GM12878 (cell line): ENCODE data around the gene NCKAP5. TPM values are rescaled to one million over a fixed set of nuclear protein-coding genes. Genes with fewer than 3 reads are reported as not detected.

Experiments
- ATAC-seq: fragments of 200-7000 bp; cut with Tn5 transposase; 3 replicates; pipeline ENCODE4 v1.9.1; 2020; ENCODE audit warnings: mild to moderate bottlenecking, moderate library complexity
- BruUV-seq: library from RNA; stranded (reverse); fragments of 400-500 nt; replicated peaks from 2 replicates; lab custom pipeline; 2021; lab: Mats Ljungman, UMichigan
- CTCF ChIA-PET: fragments of 300-600 bp; sonication (Branson Sonifier 250); formaldehyde crosslinking; extraction: SDS; loops from one replicate; lab custom pipeline; 2021; ENCODE audit warnings: inconsistent platforms; lab: Yijun Ruan, JAX
- POLR2A ChIA-PET: fragments of 350-600 bp; formaldehyde crosslinking; extraction: SDS; loops from one replicate; lab custom pipeline; 2021; ENCODE audit warnings: inconsistent platforms; lab: Charles Lee
- RAD21 ChIA-PET: fragments of 300-600 bp; sonication (Branson Sonifier 250); formaldehyde crosslinking; loops from one replicate; lab custom pipeline; 2023; ENCODE audit warnings: antibody characterized with exemption; ENCODE audit not compliant: unreplicated experiment; lab: Charles Lee
- SMC1A ChIA-PET: fragments of 300-600 bp; sonication (Branson Sonifier 250); formaldehyde crosslinking; loops from one replicate; lab custom pipeline; 2023; ENCODE audit not compliant: unreplicated experiment, uncharacterized antibody; lab: Charles Lee
- DNase-seq: peaks from one replicate; pipeline ENCODE4 v3.0.0-alpha.2; 2011; ENCODE audit warnings: low read depth, low spot score
- FAIRE-seq: peaks from 3 replicates; lab custom pipeline; 2011; peaks lifted over from hg19 to GRCh38; lab: Jason Lieb, UNC
- H2AFZ ChIP-seq: 2 replicates; pipeline ENCODE4 v1.6.0; 2011; ENCODE audit warnings: low read depth, low read length, control low read depth; ENCODE audit not compliant: control insufficient read depth
- H3K27ac ChIP-seq: 2 replicates; pipeline ENCODE4 v1.5.1; 2011; ENCODE audit warnings: control low read depth; ENCODE audit not compliant: control insufficient read depth, insufficient read depth
- H3K27me3 ChIP-seq, 2 experiments: replicated peaks in 1 of 2; 2 replicates each; pipeline versions ENCODE4 v1.6.0 to v1.6.1; 2011; ENCODE audit warnings: low read length in 1 of 2; ENCODE audit not compliant: control insufficient read depth in 2 of 2, insufficient read depth in 2 of 2
- H3K36me3 ChIP-seq, 2 experiments: 2 replicates each; pipeline ENCODE4 v1.5.1; 2011; ENCODE audit warnings: low read length in 1 of 2; ENCODE audit not compliant: control insufficient read depth in 2 of 2, insufficient read depth in 2 of 2
- H3K4me1 ChIP-seq: 2 replicates; pipeline ENCODE4 v1.6.1; 2011; ENCODE audit warnings: mild to moderate bottlenecking, low read length, moderate library complexity, mixed read lengths; ENCODE audit not compliant: control insufficient read depth, insufficient read depth
- H3K4me2 ChIP-seq: 2 replicates; pipeline ENCODE4 v1.6.0; 2011; ENCODE audit warnings: control low read depth; ENCODE audit not compliant: control insufficient read depth, insufficient read depth
- H3K4me3 ChIP-seq: fragments of 200-600 bp; sonication (generic); 2 replicates; pipeline ENCODE4 v1.5.1; 2016
- H3K79me2 ChIP-seq: 2 replicates; pipeline ENCODE4 v1.6.0; 2011; ENCODE audit warnings: low read length; ENCODE audit not compliant: control insufficient read depth, insufficient read depth
- H3K9ac ChIP-seq: 2 replicates; pipeline ENCODE4 v1.8.0; 2011; ENCODE audit warnings: low read length, control low read depth, mixed read lengths; ENCODE audit not compliant: control insufficient read depth, insufficient read depth
- H3K9me3 ChIP-seq: replicated peaks from 3 replicates; pipeline ENCODE4 v1.5.1; 2011; ENCODE audit warnings: mild to moderate bottlenecking, low read length; ENCODE audit not compliant: control insufficient read depth, insufficient read depth
- H4K20me1 ChIP-seq: 2 replicates; pipeline ENCODE4 v1.6.0; 2011; ENCODE audit not compliant: control insufficient read depth, insufficient read depth
- RAD21 ChIP-seq: IDR thresholded peaks from 2 replicates; pipeline ENCODE4 v1.6.1; 2011; ENCODE audit warnings: mild to moderate bottlenecking, low read depth, low read length, moderate library complexity; ENCODE audit not compliant: insufficient read depth
- WGBS: methylation state at CpG from one replicate; pipeline ENCODE4 v1.1.6; 2016; ENCODE audit warnings: low lambda C conversion rate; ENCODE audit not compliant: insufficient replicate concordance, insufficient coverage; ENCODE audit errors: missing lambda C conversion rate; 5-methylcytosine and 5-hydroxymethylcytosine counted together
- in situ Hi-C: fragments of 300-500 bp; cut with MboI; formaldehyde crosslinking; loops from 9 replicates; pipeline ENCODE4 v1.14.3; 2018; ENCODE audit warnings: mixed read lengths
- intact Hi-C: fragments of 100-400 bp; cut with micrococcal nuclease; formaldehyde crosslinking; loops from one replicate; pipeline ENCODE4 v1.14.2; 2022; ENCODE audit not compliant: unreplicated experiment
- polyA plus RNA-seq, 11 experiments: library from polyadenylated mRNA; depleted of rRNA in 4 of 11; unstranded in 6 of 11; stranded (reverse) in 5 of 11; fragments of >200 nt; fragmentation: Nextera tagmentation in 4 of 11; fragmentation: Illumina TruSeq in 1 of 11; extraction: Ambion mirVana in 4 of 11; extraction: Trizol in 1 of 11; gene quantifications; 1 replicate in 1 of 11; 2 replicates in 10 of 11; pipeline versions ENCODE4 v1.2.1 to v1.2.3, GENCODE V29; 2011 to 2016; ENCODE audit warnings: inconsistent platforms in 2 of 11, missing spikeins in 2 of 11, low read depth in 1 of 11
- total RNA-seq, 4 experiments: library from RNA; depleted of rRNA in 3 of 4; stranded (reverse); fragments of >200 nt in 3 of 4; fragmentation: Illumina TruSeq in 1 of 4; extraction: Trizol in 1 of 4; gene quantifications; 2 replicates each; pipeline versions ENCODE4 v1.2.1 to v1.2.3, GENCODE V29; 2013 to 2021
- TF ChIP-seq, protein P1 (sequence below): fragments of 450-650 bp; IDR thresholded peaks from 2 replicates; pipeline ENCODE4 v1.6.1; 2017; ENCODE audit warnings: mild to moderate bottlenecking, moderate library complexity

Gene NCKAP5
- total and polyA plus RNA-seq, 10 of the 15 experiments (the other 5 are each of a cell fraction or from before 2014, with no cell fraction given): 0.06 to 0.44 (median 0.16) TPM

DNA sequence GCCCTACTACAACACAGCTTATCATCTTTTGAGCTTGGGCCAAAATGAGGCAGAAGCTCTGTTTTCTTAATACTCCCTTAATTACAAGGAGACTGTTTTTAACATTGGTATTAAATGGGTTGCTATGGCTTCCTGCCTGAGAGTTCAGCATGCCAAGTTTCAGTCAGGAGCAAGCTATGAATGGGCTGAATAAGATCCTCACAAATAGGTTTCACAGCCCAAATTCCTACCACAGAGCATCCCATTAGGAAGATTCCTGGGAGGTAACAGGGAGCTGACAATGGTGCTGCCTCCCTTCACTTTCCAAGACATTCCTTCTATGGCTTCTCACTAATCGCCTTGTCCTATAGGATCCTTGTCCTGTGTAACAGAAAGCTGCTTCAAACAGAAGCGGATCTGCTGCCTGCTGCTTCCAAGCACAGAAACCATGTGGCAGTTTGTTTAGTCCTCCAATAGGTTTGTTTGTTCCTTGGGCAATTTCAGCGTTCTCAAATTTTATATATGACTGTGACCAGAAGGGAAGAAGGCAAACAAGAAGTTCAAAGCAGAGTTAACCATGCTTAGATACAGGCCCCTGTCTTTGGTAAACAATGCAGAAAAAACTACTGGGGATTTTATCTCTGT is 70.9 kb downstream of the NCKAP5 start:
- Histone ChIP-seq H3K4me2 (no peak overlapping the region), H3K27me3 (no peaks in the 10 kb centered on the region), H3K79me2 (no peaks in the 10 kb centered on the region), H3K27ac (no peak overlapping the region), H3K9ac (no peak overlapping the region), H3K4me1 (no peaks in the 10 kb centered on the region), H2AFZ (no peak overlapping the region), H4K20me1 (no peaks in the 10 kb centered on the region), H3K9me3 (no peaks in the 10 kb centered on the region), H3K36me3 (no peaks in the 10 kb centered on the region), H3K4me3 (no peak overlapping the region)
- no peak for ATAC-seq
- POLR2A ChIA-PET: interaction anchor here (1.0 to 1.1 kb wide), 2 partner anchors 74 to 140 kb away, joined by 3 read pairs; no protein-coding TSS in a partner anchor
- SMC1A ChIA-PET: interaction anchor here (1.3 to 5.7 kb wide), 10 partner anchors 10 to 137 kb away, joined by 3 to 45 read pairs (median 8); no protein-coding TSS in a partner anchor
- CTCF ChIA-PET: interaction anchor here (0.9 to 6.0 kb wide), 8 partner anchors 10 to 75 kb away, joined by 3 to 31 read pairs (median 13); no protein-coding TSS in a partner anchor
- TF ChIP-seq, protein P1, sequence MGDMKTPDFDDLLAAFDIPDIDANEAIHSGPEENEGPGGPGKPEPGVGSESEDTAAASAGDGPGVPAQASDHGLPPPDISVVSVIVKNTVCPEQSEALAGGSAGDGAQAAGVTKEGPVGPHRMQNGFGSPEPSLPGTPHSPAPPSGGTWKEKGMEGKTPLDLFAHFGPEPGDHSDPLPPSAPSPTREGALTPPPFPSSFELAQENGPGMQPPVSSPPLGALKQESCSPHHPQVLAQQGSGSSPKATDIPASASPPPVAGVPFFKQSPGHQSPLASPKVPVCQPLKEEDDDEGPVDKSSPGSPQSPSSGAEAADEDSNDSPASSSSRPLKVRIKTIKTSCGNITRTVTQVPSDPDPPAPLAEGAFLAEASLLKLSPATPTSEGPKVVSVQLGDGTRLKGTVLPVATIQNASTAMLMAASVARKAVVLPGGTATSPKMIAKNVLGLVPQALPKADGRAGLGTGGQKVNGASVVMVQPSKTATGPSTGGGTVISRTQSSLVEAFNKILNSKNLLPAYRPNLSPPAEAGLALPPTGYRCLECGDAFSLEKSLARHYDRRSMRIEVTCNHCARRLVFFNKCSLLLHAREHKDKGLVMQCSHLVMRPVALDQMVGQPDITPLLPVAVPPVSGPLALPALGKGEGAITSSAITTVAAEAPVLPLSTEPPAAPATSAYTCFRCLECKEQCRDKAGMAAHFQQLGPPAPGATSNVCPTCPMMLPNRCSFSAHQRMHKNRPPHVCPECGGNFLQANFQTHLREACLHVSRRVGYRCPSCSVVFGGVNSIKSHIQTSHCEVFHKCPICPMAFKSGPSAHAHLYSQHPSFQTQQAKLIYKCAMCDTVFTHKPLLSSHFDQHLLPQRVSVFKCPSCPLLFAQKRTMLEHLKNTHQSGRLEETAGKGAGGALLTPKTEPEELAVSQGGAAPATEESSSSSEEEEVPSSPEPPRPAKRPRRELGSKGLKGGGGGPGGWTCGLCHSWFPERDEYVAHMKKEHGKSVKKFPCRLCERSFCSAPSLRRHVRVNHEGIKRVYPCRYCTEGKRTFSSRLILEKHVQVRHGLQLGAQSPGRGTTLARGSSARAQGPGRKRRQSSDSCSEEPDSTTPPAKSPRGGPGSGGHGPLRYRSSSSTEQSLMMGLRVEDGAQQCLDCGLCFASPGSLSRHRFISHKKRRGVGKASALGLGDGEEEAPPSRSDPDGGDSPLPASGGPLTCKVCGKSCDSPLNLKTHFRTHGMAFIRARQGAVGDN: peak; percentile 49; the same call in 1 of the 2 replicates
- TF ChIP-seq RAD21: no peak
- RAD21 ChIA-PET: interaction anchor here (0.8 to 2.8 kb wide), 7 partner anchors 8 to 303 kb away, joined by 3 to 24 read pairs (median 7); no protein-coding TSS in a partner anchor
- intact Hi-C loops (no loop called here), in situ Hi-C loops (no loop called here)
- no peak for DNase-seq
- no TSS peak for BruUV-seq
- peak; percentile 23 for FAIRE-seq
- 28% methylated on average over 3 of the region's 3 CpGs for WGBS
